Activated naive CD8-positive, alpha-beta T cell (primary cell): ENCODE results near the gene CSF1.
"Not testable (repeated sequence)": the region's sequence is repeated elsewhere in the genome, so short reads cannot be mapped to it uniquely, and the experiment has no call there.

Experiments
- H3K27ac Mint-ChIP-seq: one replicate; pipeline ENCODE4 v1.8.0; 2021; ENCODE audit warnings: mixed read lengths
- H3K27me3 Mint-ChIP-seq: one replicate; pipeline ENCODE4 v1.8.0; 2021; ENCODE audit warnings: mixed read lengths
- H3K36me3 Mint-ChIP-seq: one replicate; pipeline ENCODE4 v1.8.0; 2021; ENCODE audit warnings: mixed read lengths
- H3K4me1 Mint-ChIP-seq: one replicate; pipeline ENCODE4 v1.8.0; 2021; ENCODE audit warnings: low read depth, mixed read lengths
- H3K4me3 Mint-ChIP-seq: one replicate; pipeline ENCODE4 v1.8.0; 2021; ENCODE audit warnings: mild to moderate bottlenecking, mixed read lengths
- H3K9me3 Mint-ChIP-seq: one replicate; pipeline ENCODE4 v1.8.0; 2021; ENCODE audit warnings: low read depth, mixed read lengths

The CSF1 gene

DNA sequence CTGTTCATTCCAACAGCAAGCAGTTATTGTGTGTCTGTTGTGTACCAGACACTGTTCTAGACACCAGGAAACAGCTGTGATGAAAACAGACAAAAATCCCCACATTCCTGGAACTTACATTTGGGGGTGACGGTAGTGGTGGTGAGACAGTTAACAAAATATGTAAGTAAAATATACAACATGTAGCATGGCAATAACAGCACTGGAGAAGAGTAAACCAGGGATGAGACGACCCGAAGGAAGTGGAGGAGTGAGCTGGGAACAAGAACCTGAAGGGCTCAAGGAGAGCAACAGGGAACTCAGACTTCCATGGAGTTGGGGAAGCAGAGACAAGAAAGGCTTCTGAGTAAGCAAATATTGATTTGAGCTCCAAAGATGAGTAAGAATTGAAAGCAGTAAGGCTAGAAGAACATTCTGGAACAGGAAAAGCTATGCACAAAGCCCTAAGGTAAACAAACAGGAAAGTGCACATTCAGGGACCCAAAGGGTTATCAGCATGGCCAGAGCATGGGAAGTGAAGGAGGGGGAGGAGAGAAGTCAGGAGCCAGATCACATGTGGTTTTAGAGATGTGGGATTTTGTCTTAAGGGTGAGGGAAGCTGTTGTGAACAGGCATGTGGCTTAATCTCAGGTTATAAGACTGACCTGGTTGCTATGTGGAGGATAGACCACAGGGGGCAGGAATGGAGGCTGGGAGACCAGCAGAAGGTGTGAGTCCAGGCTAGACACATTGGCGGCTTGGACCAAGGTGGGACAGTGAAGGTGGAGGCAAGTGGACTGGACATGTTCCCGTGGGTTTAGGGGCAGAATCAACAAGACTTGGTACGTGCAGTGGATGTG is 7.3 kb downstream of the CSF1 start:
- Mint-ChIP-seq H3K27me3 (no peaks in the 10 kb centered on the region), H3K4me1 (peaks cover 13% of the 10 kb centered on the region), H3K9me3 (no peaks in the 10 kb centered on the region), H3K36me3 (peaks cover 48% of the 10 kb centered on the region), H3K4me3 (no peak overlapping the region), H3K27ac (no peak overlapping the region)

DNA sequence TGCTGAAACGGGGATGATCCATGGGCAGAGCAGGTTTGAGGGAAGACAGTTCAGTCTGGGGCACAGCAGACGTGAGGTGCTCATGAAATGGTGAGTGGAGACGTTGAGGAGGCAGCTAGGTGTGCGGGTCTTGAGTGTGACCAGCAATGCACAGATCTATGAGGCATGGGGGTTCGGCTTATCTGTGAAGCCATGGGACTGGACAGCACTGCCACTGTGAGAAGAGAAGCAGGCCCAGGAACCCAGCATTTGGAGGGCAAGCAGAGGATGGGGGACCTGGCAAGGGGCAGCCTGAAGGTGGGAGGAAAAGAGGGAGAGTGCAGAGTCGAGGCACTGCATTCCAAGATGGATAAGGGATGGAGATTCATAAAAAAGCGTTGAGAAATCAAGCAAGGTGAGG is 8.0 kb downstream of the CSF1 start:
- Mint-ChIP-seq H3K27ac (no peak overlapping the region), H3K9me3 (no peaks in the 10 kb centered on the region)

DNA sequence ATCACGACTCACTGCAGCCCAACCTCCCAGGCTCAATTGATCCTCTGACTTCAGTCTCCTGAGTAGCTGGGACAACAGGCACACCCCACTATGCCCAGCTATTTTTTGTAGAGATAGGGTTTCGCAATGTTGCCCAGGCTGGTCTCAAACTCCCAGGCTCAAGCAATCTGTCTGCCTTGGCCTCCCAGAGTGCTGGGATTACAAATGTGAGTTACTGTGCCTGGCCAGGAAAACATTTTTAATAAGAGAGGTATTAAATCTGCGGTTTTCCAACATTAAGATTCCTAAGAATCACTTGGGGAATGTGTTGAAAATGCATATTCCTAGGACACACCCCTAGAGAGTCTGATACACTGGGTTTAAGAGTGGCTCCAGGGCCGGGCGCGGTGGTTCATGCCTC is 8.7 kb downstream of the CSF1 start:
- Mint-ChIP-seq H3K27me3 (no peaks in the 10 kb centered on the region), H3K4me3 (no peak overlapping the region), H3K4me1 (peaks cover 6% of the 10 kb centered on the region), H3K9me3 (no peaks in the 10 kb centered on the region), H3K36me3 (peaks cover 53% of the 10 kb centered on the region), H3K27ac (no peak overlapping the region)

More for the DNA sequence above, 8.0 kb downstream of the CSF1 start:
- Mint-ChIP-seq H3K4me1 (peaks cover 10% of the 10 kb centered on the region), H3K27me3 (no peaks in the 10 kb centered on the region), H3K36me3 (peaks cover 50% of the 10 kb centered on the region), H3K4me3 (no peak overlapping the region)

DNA sequence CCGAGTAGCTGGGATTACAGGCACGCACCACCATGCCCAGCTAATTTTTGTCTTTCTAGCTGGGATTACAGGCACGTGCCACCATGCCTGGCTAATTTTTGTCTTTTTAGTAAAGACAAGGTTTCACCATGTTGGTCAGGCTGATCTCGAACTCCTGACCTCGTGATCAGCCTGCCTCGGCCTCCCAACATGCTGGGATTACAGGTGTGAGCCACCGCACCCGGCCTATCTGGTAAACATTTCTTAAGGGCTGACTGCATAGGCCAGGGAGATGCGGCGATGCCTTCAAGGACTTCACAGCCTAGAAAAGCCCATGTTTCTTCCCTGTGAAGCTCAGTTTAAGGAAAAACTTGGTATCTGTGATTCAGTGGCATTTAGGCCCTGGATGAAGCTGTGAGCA is 9.7 kb downstream of the CSF1 start:
- not testable (repeated sequence) for H3K4me1 Mint-ChIP-seq, H3K9me3 Mint-ChIP-seq, H3K27ac Mint-ChIP-seq, H3K27me3 Mint-ChIP-seq, H3K4me3 Mint-ChIP-seq
- peaks cover 58% of the 10 kb centered on the region for H3K36me3 Mint-ChIP-seq

DNA sequence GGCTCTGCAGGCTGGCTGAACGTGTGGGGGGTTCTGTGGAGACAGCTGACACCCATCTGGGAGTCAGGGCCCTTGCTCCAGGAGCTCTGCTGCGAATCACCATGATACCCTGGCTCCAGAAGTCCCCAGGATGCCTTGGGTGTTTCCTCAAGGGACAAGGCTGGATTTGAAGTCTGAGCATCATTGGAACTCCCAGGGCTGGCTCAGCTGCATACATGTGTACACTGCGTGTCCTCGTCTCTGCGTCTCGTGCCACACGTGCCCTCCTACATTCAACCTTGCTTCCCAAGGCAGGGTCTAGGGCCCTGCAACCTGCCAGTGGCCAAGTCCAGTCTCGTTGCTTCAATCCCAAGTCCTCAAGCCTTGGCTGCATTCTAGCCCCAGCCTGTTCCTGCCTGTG is 11.7 kb downstream of the CSF1 start:
- Mint-ChIP-seq H3K27ac (no peak overlapping the region), H3K4me3 (no peak overlapping the region), H3K9me3 (no peaks in the 10 kb centered on the region), H3K4me1 (no peaks in the 10 kb centered on the region), H3K36me3 (peaks cover 57% of the 10 kb centered on the region), H3K27me3 (no peaks in the 10 kb centered on the region)

DNA sequence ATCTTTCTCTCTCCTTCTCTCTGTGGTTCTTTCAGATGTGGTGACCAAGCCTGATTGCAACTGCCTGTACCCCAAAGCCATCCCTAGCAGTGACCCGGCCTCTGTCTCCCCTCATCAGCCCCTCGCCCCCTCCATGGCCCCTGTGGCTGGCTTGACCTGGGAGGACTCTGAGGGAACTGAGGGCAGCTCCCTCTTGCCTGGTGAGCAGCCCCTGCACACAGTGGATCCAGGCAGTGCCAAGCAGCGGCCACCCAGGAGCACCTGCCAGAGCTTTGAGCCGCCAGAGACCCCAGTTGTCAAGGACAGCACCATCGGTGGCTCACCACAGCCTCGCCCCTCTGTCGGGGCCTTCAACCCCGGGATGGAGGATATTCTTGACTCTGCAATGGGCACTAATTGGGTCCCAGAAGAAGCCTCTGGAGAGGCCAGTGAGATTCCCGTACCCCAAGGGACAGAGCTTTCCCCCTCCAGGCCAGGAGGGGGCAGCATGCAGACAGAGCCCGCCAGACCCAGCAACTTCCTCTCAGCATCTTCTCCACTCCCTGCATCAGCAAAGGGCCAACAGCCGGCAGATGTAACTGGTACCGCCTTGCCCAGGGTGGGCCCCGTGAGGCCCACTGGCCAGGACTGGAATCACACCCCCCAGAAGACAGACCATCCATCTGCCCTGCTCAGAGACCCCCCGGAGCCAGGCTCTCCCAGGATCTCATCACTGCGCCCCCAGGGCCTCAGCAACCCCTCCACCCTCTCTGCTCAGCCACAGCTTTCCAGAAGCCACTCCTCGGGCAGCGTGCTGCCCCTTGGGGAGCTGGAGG is 12.7 kb downstream of the CSF1 start:
- no peak overlapping the region for H3K27ac Mint-ChIP-seq
- peak overlapping the region; percentile 40 for H3K4me3 Mint-ChIP-seq
- peaks cover 49% of the 10 kb centered on the region for H3K36me3 Mint-ChIP-seq
- H3K9me3 Mint-ChIP-seq = no peaks in the 10 kb centered on the region
- no peaks in the 10 kb centered on the region for H3K4me1 Mint-ChIP-seq
- H3K27me3 Mint-ChIP-seq = no peaks in the 10 kb centered on the region

DNA sequence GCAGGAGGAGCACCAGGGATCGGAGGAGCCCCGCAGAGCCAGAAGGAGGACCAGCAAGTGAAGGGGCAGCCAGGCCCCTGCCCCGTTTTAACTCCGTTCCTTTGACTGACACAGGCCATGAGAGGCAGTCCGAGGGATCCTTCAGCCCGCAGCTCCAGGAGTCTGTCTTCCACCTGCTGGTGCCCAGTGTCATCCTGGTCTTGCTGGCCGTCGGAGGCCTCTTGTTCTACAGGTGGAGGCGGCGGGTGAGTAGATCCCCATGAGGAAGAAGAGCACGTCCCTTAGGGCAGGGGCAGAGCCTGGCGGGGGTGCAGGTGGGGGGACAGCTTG is 13.3 kb downstream of the CSF1 start:
- peaks cover 43% of the 10 kb centered on the region for H3K36me3 Mint-ChIP-seq

DNA sequence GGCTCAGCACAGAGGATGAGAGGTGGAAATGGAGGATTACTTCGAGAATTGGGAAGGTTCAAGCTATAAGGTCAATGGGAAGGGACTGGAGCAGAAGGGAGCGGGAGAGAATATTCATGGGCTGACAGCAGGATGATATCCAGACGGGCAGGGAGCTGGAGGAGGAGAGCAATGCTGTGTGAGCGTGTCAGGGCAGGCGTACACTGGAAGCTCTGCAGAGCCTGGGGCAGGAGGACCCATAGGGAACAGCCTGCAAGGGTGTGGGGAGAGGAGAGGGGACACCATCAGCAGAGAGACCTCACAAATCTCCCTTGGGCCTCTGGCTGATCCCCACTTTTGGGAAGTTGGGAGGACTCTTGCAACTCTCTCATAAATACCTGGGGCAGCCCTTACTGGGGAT is 13.7 kb downstream of the CSF1 start:
- no peaks in the 10 kb centered on the region for H3K4me1 Mint-ChIP-seq
- H3K27me3 Mint-ChIP-seq = no peaks in the 10 kb centered on the region
- peaks cover 42% of the 10 kb centered on the region for H3K36me3 Mint-ChIP-seq
- no peak overlapping the region for H3K27ac Mint-ChIP-seq
- H3K4me3 Mint-ChIP-seq = peak overlapping the region; percentile 23
- no peaks in the 10 kb centered on the region for H3K9me3 Mint-ChIP-seq

More for the DNA sequence above, 13.3 kb downstream of the CSF1 start:
- no peaks in the 10 kb centered on the region for H3K27me3 Mint-ChIP-seq
- no peak overlapping the region for H3K27ac Mint-ChIP-seq
- H3K9me3 Mint-ChIP-seq = no peaks in the 10 kb centered on the region
- no peaks in the 10 kb centered on the region for H3K4me1 Mint-ChIP-seq
- peak overlapping the region; percentile 23 for H3K4me3 Mint-ChIP-seq

DNA sequence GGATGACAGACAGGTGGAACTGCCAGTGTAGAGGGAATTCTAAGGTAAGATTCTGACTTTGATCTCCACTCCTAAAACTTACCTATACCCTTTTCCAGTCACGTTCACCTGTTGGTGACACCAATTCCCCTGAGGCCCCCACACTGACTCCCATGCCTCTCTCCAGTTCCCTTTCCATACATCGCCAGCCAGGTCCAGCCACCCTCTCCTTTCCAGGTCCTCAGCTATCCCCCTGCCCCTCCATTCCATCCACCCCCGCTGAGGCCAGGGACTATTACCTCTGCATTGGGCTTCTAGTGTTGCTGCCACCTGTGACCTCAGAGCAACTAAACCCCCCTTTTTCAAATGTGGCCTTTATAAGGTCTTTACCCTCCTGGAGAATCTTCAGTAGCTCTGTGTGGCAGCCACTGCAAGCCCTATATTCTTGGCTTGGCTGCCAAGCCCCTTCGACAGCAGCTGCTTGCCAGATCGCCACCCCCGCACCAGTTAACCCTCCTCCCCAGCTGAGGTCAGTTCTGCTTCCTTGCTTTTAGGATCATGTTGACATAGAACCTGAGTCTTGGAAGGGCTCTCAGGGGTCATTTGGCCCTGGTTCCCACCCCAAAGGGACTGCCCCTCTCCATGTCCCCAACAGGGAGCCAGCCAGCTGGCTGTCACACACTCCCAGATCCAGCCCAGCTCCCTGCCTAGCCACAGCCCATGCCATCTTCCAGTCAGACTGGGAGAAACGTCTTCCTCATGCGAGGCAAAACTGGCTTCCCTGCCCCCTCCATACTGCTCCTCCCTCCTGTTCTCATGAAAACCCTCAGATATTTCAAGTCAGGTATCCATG is 14.7 kb downstream of the CSF1 start:
- Mint-ChIP-seq H3K27ac (no peak overlapping the region), H3K27me3 (no peaks in the 10 kb centered on the region), H3K4me1 (no peaks in the 10 kb centered on the region), H3K36me3 (peaks cover 42% of the 10 kb centered on the region), H3K9me3 (no peaks in the 10 kb centered on the region), H3K4me3 (no peak overlapping the region)

DNA sequence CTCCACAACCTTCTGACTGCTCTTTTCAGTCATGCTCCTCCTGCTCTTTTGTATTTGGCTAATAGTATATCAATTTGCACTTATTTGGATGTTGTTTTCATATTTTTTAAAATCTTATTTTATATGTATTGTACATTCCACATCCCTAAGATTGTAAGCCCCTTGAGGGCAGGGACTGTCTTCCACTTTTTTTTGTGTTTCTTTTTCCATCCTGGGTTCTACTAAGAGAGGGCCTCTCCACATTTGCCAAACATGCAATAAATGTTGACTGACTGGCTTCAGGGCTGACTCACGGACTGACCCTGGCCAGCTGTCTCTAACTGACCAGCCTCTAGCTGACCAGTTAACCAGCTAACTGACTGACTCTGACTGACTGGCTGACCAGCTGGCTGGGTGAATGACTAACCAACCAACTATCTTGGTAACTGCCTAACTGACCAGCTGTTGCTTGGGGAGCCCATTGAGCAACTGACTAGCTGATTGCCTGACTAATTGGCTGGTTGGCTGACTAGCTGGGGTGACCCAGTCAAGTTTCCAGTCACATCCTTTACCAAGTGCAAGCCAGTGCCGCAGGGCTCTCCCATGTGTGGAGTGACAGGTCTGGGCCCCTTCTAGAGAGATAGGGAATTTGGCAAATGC is 16.1 kb downstream of the CSF1 start:
- H3K27ac Mint-ChIP-seq = no peak overlapping the region

DNA sequence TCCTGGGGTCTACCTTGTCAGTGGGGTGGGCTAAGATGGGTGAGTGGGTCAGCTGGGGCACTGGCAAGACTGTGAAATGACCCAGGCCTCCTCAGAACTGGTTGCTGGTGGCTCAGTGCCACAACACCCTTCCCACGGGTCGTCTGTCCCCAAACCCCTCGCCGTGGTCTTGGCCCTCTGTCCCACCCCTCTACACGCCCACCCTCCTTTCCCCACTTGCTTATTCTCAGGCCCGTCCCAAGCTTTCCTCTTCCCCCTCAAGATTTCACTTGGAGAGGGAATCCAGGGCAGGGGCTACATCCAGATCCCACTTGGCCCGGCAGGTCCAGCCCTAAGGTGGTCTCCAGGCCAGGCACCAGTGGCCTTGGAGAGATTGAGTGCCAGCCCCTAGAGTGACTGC is 16.7 kb downstream of the CSF1 start:
- no peak overlapping the region for H3K27ac Mint-ChIP-seq
- no peak overlapping the region for H3K4me3 Mint-ChIP-seq
- no peaks in the 10 kb centered on the region for H3K9me3 Mint-ChIP-seq
- H3K36me3 Mint-ChIP-seq = peaks cover 31% of the 10 kb centered on the region
- H3K4me1 Mint-ChIP-seq = no peaks in the 10 kb centered on the region
- no peaks in the 10 kb centered on the region for H3K27me3 Mint-ChIP-seq

More for the DNA sequence above, 16.1 kb downstream of the CSF1 start:
- Mint-ChIP-seq H3K27me3 (no peaks in the 10 kb centered on the region), H3K9me3 (no peaks in the 10 kb centered on the region), H3K36me3 (peaks cover 35% of the 10 kb centered on the region), H3K4me3 (no peak overlapping the region), H3K4me1 (no peaks in the 10 kb centered on the region)

DNA sequence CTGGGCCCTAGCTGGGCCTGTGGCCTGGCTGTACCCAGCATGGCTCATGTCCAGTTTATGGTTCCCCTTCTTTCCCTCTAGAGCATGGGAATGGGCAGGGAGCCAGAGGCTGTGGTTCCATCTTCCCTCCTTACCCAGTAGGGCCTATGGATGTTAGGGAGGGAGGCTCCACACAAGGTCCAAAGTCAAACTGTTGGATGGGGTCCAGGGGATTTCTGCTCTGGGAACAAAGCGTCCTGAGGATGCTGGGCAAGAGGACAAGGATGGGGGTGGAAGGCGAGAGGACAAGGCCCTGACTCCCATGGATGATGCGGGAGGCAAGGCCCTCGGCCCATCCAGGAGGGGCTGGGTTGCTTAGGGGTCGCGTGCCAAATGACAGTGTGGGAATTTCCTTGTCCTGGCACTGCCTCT is 17.3 kb downstream of the CSF1 start:
- Mint-ChIP-seq H3K27ac (no peak overlapping the region), H3K4me1 (no peaks in the 10 kb centered on the region), H3K4me3 (no peak overlapping the region), H3K27me3 (no peaks in the 10 kb centered on the region), H3K9me3 (no peaks in the 10 kb centered on the region), H3K36me3 (peaks cover 27% of the 10 kb centered on the region)

DNA sequence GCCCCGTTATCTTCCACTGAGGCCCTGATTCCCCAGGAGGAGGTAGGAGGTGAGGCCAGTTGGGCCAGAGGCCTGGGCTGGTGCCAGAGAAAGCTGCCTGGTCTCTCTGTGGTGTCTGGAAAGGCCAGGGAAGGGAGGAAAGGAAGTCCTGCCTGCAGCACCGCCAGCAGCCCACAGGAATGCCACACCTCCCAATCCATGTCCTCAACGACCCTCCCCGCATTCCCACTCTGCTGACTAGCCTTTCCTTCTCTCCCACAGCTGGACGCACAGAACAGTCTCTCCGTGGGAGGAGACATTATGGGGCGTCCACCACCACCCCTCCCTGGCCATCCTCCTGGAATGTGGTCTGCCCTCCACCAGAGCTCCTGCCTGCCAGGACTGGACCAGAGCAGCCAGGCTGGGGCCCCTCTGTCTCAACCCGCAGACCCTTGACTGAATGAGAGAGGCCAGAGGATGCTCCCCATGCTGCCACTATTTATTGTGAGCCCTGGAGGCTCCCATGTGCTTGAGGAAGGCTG is 18.0 kb downstream of the CSF1 start:
- no peaks in the 10 kb centered on the region for H3K9me3 Mint-ChIP-seq

DNA sequence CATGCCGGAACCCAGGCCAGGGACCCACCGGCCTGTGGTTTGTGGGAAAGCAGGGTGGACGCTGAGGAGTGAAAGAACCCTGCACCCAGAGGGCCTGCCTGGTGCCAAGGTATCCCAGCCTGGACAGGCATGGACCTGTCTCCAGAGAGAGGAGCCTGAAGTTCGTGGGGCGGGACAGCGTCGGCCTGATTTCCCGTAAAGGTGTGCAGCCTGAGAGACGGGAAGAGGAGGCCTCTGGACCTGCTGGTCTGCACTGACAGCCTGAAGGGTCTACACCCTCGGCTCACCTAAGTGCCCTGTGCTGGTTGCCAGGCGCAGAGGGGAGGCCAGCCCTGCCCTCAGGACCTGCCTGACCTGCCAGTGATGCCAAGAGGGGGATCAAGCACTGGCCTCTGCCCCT is 18.5 kb downstream of the CSF1 start:
- peaks cover 3% of the 10 kb centered on the region for H3K4me1 Mint-ChIP-seq
- no peak overlapping the region for H3K4me3 Mint-ChIP-seq
- H3K36me3 Mint-ChIP-seq = peaks cover 23% of the 10 kb centered on the region
- no peak overlapping the region for H3K27ac Mint-ChIP-seq
- no peaks in the 10 kb centered on the region for H3K27me3 Mint-ChIP-seq
- no peaks in the 10 kb centered on the region for H3K9me3 Mint-ChIP-seq

More for the DNA sequence above, 18.0 kb downstream of the CSF1 start:
- Mint-ChIP-seq H3K4me1 (no peaks in the 10 kb centered on the region), H3K27ac (no peak overlapping the region), H3K36me3 (peaks cover 25% of the 10 kb centered on the region), H3K4me3 (no peak overlapping the region), H3K27me3 (no peaks in the 10 kb centered on the region)
